Left ventricle myocardium superior (tissue), 1 donor: ENCODE measurements around the gene DESI2. TPM values are rescaled to one million over a fixed set of nuclear protein-coding genes. Genes with fewer than 3 reads are reported as not detected.
"Not testable (repeated sequence)": the region's sequence is repeated elsewhere in the genome, so short reads cannot be mapped to it uniquely, and the experiment has no call there.

ENCODE experiments used
- ATAC-seq: fragments of 200-7000 bp; cut with Tn5 transposase; one replicate; pipeline ENCODE4 v1.9.1; 2020; ENCODE audit warnings: mild to moderate bottlenecking, moderate library complexity
- DNase-seq: peaks from one replicate; pipeline ENCODE4 v3.0.0-alpha.2; 2020
- intact Hi-C: fragments of 100-400 bp; cut with micrococcal nuclease; formaldehyde crosslinking; loops from one replicate; pipeline ENCODE4 v1.11.0; 2022
- total RNA-seq: library from RNA; stranded (reverse); fragmentation: NEBNext Ultra II Directional; extraction: Animal tissue kit (Norgen Biotek cat#: 25700); gene quantifications from one replicate; pipeline ENCODE4 v1.2.1, GENCODE V29; 2021
- donor health status: DM: no; HTN: yes; CAD: no; lungs with severe emphysema.

Gene DESI2
- total RNA-seq, 1 donor from 2014 or later: 25.1 TPM

DNA sequence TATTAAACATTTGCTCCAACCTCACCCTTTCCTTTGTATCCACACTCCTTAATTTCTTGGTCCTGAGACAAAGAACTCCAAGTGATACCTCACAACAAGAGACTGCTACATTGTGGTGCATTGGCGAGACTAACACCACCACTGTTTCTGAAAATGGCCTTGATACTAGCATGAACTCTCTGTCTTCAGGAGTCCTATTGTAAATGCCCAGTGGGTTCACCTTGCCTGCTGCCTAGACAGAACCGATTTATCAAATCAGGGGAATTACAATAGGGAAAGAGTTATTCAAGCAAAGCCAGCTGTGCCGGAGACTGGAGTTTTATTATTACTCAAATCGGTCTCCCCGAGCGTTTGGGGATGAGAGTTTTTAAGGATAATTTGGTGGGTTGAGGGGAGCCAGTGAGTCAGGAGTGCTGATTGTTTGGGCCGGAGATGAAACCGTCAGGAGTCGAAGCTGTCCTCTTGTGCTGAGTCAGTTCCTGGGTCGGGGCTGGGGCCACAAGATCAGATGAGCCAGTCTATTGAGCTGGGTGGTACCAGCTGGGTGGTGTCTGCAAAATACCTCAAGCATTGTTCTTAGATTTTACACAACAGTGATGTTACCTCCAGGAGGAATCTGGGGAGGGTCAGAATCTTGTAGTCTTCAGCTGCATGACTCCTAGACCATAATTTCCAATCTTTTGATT is 83.1 kb downstream of the DESI2 start:
- DNase-seq (no peak), ATAC-seq (no peak)
- intact Hi-C loops: no loop called here

DNA sequence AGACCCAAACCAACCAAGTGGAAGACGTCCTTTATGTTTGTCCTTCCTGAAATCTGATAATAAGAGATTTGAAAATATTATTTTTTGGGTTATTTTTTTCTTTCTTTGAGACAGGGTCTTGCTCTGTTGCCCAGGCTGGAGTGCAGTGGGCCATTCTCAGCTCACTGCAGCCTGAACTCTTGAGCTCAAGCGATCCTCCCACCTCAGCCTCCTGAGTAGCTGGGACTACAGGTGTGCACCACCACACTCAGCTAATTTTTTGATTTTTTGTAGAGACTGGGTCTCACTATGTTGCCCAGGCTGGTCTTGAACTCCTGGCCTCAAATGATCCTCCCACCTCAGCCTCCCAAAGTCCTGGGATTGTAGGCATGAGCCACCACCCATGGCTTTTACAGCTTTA is 86.2 kb downstream of the DESI2 start:
- intact Hi-C loops, DNase-seq, ATAC-seq: not testable (repeated sequence)

- intact Hi-C loops: not testable (repeated sequence)
Observed at GRCh38 chr1:244740027-244740617, 87.2 kb downstream of the DESI2 start.

DNA sequence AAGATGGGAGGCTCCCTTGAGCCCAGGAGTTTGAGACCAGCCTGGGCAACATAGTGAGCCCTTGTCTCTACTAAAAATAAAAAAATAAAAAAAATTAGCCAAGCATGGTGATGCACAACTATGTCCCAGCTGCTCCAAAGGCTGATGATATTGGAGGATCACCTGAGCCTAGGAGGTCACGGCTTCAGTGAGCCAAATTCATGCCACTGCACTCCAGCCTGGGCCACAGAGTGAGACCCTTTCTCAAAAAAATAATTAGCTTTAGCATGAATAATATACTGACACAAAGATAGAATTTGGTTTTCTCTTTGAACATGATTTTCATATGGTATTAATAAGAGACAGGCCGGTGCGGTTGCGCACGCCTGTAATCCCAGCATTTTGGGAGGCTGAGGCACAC is 88.8 kb downstream of the DESI2 start:
- ATAC-seq: no peak
- intact Hi-C loops: no loop called here

More at GRCh38 chr1:244740027-244740617, 87.2 kb downstream of the DESI2 start:
- DNase-seq, ATAC-seq: not testable (repeated sequence)

GRCh38 chr1:244749230-244750016 is 96.5 kb downstream of the DESI2 start:
- intact Hi-C loops: no loop called here
- DNase-seq (no peak), ATAC-seq (no peak)

More for the DNA sequence above, 88.8 kb downstream of the DESI2 start:
- no peak for DNase-seq

DNA sequence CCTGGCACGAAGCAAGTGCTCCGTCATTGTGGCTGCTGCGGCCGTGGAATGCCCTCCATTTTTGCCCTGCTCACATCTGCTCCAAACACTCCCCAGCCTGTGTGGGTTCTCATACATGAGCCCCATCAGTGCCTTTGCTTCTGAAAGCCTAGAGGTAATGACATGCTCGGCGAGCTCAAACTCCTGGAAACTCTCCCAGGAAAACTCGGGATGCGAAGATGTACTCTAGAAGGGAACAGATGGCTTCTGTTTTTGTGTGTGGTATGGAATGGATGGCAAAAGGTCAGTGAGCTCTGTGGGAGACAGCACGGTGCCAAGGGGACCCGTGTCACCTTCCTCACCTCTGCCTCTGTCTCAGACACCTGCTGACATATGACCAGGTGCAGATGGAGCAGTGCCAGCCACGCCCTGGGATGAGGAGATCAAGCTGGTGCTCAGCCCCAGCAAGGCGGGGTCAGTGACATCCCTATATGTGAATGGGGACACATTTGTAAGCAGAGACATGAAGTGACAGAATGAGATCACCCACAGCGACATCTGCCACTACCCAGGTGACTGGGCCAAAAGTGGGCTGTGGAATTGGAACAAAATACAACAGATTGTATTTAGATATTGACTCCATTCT is 98.5 kb downstream of the DESI2 start:
- intact Hi-C loops: no loop called here
- DNase-seq (no peak), ATAC-seq (no peak)

DNA sequence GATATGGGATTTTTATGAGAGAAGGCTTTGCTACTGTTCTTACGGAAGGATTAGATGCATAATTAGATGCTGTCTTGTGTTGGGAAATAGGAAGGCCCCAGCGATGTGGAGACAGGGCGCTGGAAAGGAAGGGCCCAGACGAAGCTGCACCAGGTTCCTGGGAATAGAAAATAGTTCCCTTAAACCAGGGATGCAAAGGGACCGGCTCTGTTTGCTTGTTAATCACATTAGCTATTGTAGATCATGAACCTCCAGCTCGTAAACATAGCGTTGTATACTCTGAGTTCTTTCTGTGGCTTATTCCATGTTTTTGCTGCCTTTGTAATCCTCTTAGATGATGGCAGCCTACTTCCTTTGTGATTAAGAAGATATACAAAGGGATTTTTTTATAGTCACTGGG is 102.7 kb downstream of the DESI2 start:
- intact Hi-C loops: no loop called here
- no peak for DNase-seq
- ATAC-seq: no peak

- ATAC-seq (no peak), DNase-seq (no peak)
- intact Hi-C loops: no loop called here
Observed at GRCh38 chr1:244757091-244757939, 104.4 kb downstream of the DESI2 start.

Other genes with a start within 250 kb of the DESI2 start
- gene ADSS2, start 201.2 kb upstream of the DESI2 start, total RNA-seq: 5.1 TPM
- gene CATSPERE, start 191.9 kb upstream of the DESI2 start, total RNA-seq: 0.50 TPM
- 63.7 TPM for gene COX20, start 182.5 kb downstream of the DESI2 start, total RNA-seq
- gene HNRNPU, start 211.4 kb downstream of the DESI2 start, total RNA-seq: 183 TPM